Activated CD4-positive, alpha-beta T cell treated with anti-CD3 and anti-CD28 coated beads, Interleukin-2, Interleukin-6, amounts not matched to agents 100 ng/mL and 50 ng/mL, durations not matched to agents 16 hours and 8 hours (primary cell): ENCODE measurements around the gene KCNS1.
A peak's percentile ranks its signal among the peaks of the same experiment; 100 is the strongest.

Source experiments
- DNase-seq: peaks from one replicate; pipeline ENCODE4 v3.0.0-alpha.2; 2020

KCNS1 gene

DNA sequence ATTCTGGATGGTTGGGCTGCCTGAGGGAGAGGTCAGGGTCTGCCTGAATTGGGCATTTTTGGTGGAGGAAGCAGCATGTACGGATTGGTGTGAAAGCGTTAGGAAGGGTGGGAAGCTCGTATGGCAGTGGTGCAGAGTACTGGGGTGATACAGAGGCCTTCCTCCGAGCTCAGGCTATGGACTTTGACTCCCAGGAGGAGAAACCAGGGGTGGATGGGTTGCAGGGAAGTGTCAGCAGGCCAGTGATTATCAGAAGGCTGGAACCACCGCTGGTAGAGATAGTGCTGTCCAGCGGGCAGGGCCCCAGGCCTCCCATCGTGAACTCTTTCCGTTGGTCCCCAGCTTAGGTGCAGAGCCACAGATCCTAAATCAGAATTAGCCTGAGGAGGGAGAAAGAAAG, 8.7 kb upstream of the KCNS1 start:
- DNase-seq, result no peak

- DNase-seq, result no peak
Measured at GRCh38 chr20:45105317-45105716, 4.4 kb upstream of the KCNS1 start.

GRCh38 chr20:45104786-45105185, 3.9 kb upstream of the KCNS1 start:
- DNase-seq, result no peak

DNA sequence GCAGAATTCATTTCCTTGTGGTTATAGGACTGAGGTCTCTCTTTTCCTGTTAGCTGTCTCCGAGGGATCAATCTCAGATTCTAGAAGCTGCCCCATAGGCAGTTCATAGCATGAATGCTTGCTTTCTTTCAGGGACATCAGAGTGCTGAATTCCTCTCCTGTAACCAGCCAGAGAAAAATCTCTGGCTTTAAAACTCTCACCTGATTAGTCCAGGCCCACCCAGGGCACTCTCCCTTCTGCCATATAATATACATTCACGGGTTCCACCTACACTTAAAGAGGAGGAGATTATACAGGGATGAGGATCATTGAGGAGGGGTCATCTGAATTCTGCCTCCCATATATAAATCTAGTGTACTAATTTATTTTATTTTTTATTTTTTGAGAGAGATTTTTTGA, 2.1 kb upstream of the KCNS1 start:
- no peak for DNase-seq

DNA sequence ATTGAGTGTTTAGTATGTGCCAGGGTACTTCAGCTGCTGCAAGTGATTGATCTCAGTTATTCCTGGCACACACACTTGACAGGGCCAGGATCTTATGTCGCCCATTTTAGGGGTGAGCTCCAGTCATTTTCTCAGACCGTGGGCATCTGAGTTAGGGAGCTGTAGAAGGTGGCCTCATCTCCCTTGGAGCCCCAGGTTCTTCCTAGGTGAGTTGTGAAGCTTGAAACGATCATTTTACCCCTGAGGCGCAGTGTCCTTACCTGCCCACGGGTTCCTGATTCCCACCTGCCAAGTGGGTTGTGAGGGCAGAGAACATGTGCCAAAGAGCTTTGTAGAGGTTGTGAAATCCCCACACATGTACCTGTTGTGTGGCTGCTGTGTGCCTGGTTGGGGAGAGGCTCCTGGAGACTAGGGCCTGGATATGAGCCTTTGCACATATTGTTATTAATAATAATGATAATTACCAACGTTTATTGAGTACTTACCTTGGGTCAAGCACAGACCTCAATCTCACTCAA, 465 bp upstream of the KCNS1 start:
- DNase-seq, result no peak

GRCh38 chr20:45098103-45098773, 2.7 kb downstream of the KCNS1 start:
- peak; percentile 24 for DNase-seq

DNA sequence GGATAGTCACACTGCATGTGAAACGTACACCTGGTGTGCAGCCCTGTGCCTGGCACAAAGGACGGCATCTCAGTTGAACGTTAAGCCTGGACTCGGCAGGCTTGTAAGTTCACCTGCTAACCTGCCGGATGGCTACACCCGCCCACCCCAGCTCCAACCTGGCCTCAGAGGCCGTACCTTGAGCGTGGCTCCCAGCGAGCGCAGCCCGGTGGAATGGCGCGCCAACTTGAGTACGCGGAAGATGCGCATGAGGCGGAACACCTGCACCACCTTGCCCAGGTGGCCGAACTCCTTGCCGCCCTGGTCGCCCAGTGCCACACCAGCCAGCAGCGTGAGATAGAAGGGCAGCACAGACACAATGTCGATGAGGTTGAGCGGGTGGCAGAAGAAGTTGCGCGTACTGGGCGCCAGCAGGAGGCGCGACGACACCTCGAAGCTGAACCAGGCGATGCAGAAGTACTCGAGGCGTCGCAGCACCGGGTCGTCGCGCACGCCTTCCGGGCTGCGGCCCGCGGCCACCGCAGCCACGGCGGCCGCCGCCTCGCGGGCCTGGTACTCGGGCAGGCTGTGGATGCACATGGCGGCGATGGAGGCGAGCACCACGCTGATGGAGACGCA, 3.3 kb downstream of the KCNS1 start:
- peak; percentile 61 for DNase-seq

DNA sequence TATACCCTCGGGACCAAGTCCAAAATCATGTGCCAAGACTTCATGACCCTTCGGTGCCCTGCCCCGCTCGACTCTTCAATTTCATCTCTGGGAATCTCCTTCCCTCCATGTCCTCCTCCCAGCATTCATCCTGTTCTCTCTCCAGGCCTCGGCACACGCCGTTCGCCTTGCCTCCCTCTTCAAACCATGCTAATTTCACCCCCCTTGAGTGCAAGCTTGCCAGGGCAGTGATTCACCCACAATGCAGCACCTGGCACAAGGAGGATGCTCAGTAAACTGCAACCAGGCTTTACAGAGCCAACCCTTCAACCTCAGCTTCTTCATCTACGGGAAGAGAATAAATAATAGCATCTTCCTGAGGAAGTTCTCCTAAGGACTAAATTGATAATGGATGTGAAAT, 4.1 kb downstream of the KCNS1 start:
- no peak for DNase-seq

- peak; percentile 79 for DNase-seq
Measured at GRCh38 chr20:45095805-45096238, 5.1 kb downstream of the KCNS1 start.

- no peak for DNase-seq
Measured at GRCh38 chr20:45094864-45095574, 5.9 kb downstream of the KCNS1 start.

GRCh38 chr20:45094201-45094600, 6.7 kb downstream of the KCNS1 start:
- DNase-seq, result no peak

DNA sequence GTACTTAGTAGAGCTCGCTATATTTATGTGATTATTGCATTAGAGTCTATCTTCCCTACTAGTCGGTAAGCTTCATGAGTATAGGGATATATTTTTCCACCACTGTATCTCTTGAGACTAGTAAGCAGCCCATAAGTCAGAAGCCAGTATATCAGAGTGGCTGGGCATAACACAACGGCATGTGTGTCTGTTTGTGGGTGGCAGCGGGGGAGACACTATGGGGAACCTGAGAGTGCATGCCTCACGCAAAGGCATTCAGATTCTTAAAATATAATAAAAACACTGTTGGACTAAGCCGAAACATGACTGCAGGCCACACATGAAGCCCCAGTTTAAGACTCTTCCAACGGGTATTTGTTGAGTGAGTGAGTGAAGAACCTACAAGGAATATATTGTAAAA, 8.0 kb downstream of the KCNS1 start:
- DNase-seq, result no peak

DNA sequence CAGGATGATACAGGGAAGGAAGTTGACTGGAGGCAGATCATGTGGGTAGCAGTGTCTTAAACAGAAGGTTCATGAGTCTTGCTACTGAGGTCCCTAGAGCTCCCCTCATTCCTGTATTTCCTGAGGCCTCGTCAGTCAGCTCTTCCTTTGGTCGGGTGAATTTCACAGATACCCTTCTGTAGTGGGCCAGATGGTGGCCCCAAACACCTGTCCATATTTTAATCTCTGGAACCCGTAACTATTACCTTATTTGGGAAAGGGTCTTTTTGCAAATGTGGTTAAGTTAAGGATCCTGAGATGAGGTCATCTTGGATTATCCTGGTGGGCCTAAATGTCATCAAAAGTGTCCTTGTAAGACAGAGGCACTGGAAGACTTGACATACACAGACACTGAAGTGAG, 9.6 kb downstream of the KCNS1 start:
- no peak for DNase-seq

GRCh38 chr20:45090481-45090880, 10.4 kb downstream of the KCNS1 start:
- no peak for DNase-seq

DNA sequence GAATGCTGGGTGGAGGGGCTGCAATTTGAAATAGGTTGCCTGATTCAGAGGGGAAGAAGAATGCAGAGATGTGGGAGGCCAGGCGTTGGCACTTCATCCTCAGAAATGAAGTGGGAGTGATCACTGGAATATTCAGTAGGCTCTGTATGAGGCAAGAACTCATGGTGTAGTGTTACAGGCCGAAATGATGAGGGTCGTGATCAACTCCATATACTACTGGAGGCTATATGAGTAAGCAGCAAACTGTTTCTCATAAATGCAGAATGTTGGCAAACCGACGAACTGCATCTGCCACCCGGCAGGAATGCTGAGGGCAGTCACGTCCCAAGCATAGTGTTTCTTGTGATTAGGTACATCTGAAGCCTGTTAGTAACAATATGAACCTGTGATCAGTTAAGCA, 12.7 kb downstream of the KCNS1 start:
- no peak for DNase-seq

GRCh38 chr20:45087814-45088213, 13.1 kb downstream of the KCNS1 start:
- DNase-seq, result no peak

DNA sequence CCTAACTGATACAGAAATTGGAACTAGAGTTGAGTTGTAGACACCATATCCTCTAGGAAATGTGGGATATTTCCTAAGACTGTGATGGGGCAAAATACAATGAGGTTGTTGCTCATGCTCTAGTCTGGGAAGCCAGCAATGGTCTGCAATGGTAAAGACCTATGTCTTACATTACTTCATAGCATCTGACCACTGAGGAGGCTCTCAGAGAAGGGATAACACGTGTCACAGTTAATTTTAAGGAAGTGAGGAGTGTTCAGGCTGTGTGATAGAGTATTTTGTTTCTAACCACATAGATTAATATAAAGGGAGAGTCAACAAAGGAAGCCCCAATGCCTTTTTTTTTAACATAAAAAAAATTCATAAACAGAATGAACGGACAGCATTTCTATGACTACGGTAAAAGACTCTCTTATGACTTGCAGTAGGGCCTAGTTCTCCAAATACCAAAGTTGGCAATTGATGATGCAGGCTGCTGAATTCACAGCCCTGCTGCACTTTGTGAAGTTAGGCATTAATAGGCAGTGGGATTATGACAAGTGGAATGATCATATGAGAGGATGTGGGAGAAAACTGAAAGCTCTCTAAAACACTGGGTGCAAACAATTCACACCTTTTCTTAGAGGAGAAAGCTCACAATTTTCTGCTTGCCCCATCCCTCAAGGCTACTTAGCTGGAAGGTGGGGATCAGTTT, 13.7 kb downstream of the KCNS1 start:
- DNase-seq, result no peak

- DNase-seq, result no peak
Measured at GRCh38 chr20:45085867-45086266, 15.1 kb downstream of the KCNS1 start.

DNA sequence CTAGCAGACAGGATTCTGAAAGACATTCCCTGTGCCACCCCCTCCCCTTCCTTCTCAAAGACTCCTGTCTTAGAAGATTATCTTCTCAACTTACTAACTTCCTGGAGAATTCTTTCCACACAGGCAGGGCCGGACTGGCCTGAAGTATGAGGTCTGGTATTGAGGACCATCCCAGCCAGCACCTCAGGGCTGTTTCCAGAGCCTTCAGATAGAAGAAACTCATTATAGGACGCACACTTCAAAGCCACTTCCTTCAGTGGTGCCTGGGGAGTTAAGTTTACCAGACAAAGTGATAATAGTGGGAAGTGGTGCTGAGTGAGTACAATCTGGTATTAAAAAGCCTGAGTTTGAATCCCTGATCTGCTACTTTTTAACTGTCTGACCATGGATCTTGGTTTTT, 15.6 kb downstream of the KCNS1 start:
- DNase-seq, result no peak

DNA sequence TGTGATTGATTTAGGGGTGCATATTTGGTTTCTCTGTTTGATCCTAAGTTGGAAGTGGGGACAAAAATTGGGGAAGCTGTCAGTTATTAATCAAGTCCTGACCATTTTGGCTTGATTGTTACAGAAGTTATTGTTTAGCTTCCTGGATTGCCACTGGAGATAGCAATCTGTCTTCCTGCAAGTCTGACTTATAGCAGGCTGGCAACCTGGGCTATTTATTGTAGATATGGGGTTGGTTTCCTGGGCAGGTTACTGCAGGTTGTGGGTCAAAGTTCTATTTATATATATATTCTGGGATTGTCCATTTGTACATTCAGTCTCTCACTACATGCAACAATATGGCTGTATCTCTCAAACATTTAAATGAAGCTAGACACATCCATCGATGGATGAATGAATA, 17.8 kb downstream of the KCNS1 start:
- no peak for DNase-seq

- DNase-seq, result no peak
Measured at GRCh38 chr20:45082468-45082867, 18.5 kb downstream of the KCNS1 start.

GRCh38 chr20:45080867-45081624, 19.9 kb downstream of the KCNS1 start:
- peak; percentile 18 for DNase-seq

DNA sequence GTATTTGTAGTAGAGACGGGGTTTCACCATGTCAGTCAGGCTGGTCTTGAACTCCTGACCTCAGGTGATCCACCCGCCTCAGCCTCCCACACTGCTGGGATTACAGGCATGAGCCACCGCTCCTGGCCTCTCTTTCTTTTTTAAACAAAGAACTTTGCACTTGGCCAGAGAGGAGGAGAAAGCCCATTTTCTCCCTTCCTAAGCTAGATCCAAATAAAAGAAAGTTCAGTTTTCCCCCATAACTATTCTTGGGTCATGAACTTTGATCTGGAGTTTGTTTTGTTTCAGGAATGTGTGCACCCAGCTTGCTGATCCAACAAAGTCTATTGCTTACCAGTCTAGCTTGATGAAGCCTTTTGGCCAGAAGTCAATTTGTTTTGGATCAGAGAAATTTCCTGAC, 23.4 kb downstream of the KCNS1 start:
- no peak for DNase-seq
